Measurements from ENCODE around the gene TGM2.

The TGM2 gene

GRCh38 chr20:38146156-38146555 is 18.9 kb downstream of the TGM2 start:
- H3K4me3 ChIP-seq (ENCODE audit: low read depth, low read length), result no peak overlapping the region
- TF ChIP-seq CTCF (IDR thresholded peaks at IDR 0.05; ENCODE audit: control insufficient read depth, extremely low read depth, insufficient read depth), result no peak
- no peak for DNase-seq (ENCODE audit: low read depth)

GRCh38 chr20:38145729-38146075 is 19.4 kb downstream of the TGM2 start:
- no peak for DNase-seq (ENCODE audit: low read depth)
- TF ChIP-seq CTCF (IDR thresholded peaks at IDR 0.05; ENCODE audit: control insufficient read depth, extremely low read depth, insufficient read depth), result no peak
- H3K4me3 ChIP-seq (ENCODE audit: low read depth, low read length), result no peak overlapping the region

- DNase-seq (ENCODE audit: low read depth), result no peak
- no peak overlapping the region for H3K4me3 ChIP-seq (ENCODE audit: low read depth, low read length)
- TF ChIP-seq CTCF (IDR thresholded peaks at IDR 0.05; ENCODE audit: control insufficient read depth, extremely low read depth, insufficient read depth), result no peak
Observed at GRCh38 chr20:38144974-38145728, 19.9 kb downstream of the TGM2 start.

- TF ChIP-seq CTCF (IDR thresholded peaks at IDR 0.05; ENCODE audit: control insufficient read depth, extremely low read depth, insufficient read depth), result no peak
- H3K4me3 ChIP-seq (ENCODE audit: low read depth, low read length), result no peak overlapping the region
- no peak for DNase-seq (ENCODE audit: low read depth)
Observed at GRCh38 chr20:38144598-38144973, 20.5 kb downstream of the TGM2 start.

GRCh38 chr20:38143646-38144554 is 21.2 kb downstream of the TGM2 start:
- no peak overlapping the region for H3K4me3 ChIP-seq (ENCODE audit: low read depth, low read length)
- no peak for TF ChIP-seq CTCF (IDR thresholded peaks at IDR 0.05; ENCODE audit: control insufficient read depth, extremely low read depth, insufficient read depth)
- DNase-seq (ENCODE audit: low read depth), result no peak

- no peak for TF ChIP-seq CTCF (IDR thresholded peaks at IDR 0.05; ENCODE audit: control insufficient read depth, extremely low read depth, insufficient read depth)
- DNase-seq (ENCODE audit: low read depth), result no peak
- H3K4me3 ChIP-seq (ENCODE audit: low read depth, low read length), result no peak overlapping the region
Observed at GRCh38 chr20:38143238-38143645, 21.8 kb downstream of the TGM2 start.

All from LNCaP clone FGC (cell line).